ENCODE measurements around the gene SYNDIG1L. TPM values are rescaled to one million over a fixed set of nuclear protein-coding genes. Genes with fewer than 3 reads are reported as not detected.

The SYNDIG1L gene
- polyA plus RNA-seq, 3 donors from 2014 or later: not detected

- Mint-ChIP-seq H3K4me3 (no peak overlapping the region), H3K27ac (no peak overlapping the region), H3K27me3 (ENCODE audit: low read depth in 3 of 3) (peaks cover 1 to 4% (median 3%) of the 10 kb centered on the region in 3 donors), H3K9me3 (peaks cover 0 to 1% (median 0%) of the 10 kb centered on the region in 6 donors), H3K36me3 (no peaks in the 10 kb centered on the region), H3K4me1 (no peaks in the 10 kb centered on the region)
- DNase-seq: no peak
These were observed 68.4 kb downstream of the SYNDIG1L start for GRCh38 chr14:74357585-74357984.

- Mint-ChIP-seq H3K4me1 (no peaks in the 10 kb centered on the region), H3K27ac (no peak overlapping the region), H3K9me3 (no peaks in the 10 kb centered on the region), H3K4me3 (no peak overlapping the region), H3K36me3 (no peaks in the 10 kb centered on the region), H3K27me3 (ENCODE audit: low read depth in 3 of 3) (peaks cover under 1 to 3% (median 1%) of the 10 kb centered on the region in 3 donors)
- no peak for DNase-seq
These were observed 69.0 kb downstream of the SYNDIG1L start for GRCh38 chr14:74356892-74357575.

Other genes with a start within 250 kb of the SYNDIG1L start
- not detected for gene VSX2, start 186.8 kb downstream of the SYNDIG1L start, polyA plus RNA-seq
- 10 to 100 TPM; 26.3 to 34.6 (median 31.9) TPM for gene ABCD4, start 123.3 kb downstream of the SYNDIG1L start, polyA plus RNA-seq
- gene VRTN, start 77.7 kb downstream of the SYNDIG1L start, polyA plus RNA-seq: not detected
- 100 to 1,000 TPM in 1 of 3 donors, 10 to 100 TPM in 2; 86.3 to 128 (median 92.8) TPM for gene NPC2, start 67.1 kb upstream of the SYNDIG1L start, polyA plus RNA-seq
- gene ISCA2, start 67.6 kb upstream of the SYNDIG1L start, polyA plus RNA-seq: 10 to 100 TPM; 46.2 to 58.1 (median 55.0) TPM
- gene LTBP2, start 186.0 kb upstream of the SYNDIG1L start, polyA plus RNA-seq: under 1 TPM; 0.29 to 0.66 (median 0.30) TPM

Measured in immature natural killer cell (primary cell).